GM18502 (cell line): ENCODE results near the gene BTBD2.

Experiments used
- ATAC-seq: cut with Tn5 transposase; IDR thresholded peaks from one replicate; pipeline ENCODE4 v1.9.1; 2021; ENCODE audit warnings: mild to moderate bottlenecking; ENCODE audit not compliant: unreplicated experiment, poor library complexity

BTBD2 gene

DNA sequence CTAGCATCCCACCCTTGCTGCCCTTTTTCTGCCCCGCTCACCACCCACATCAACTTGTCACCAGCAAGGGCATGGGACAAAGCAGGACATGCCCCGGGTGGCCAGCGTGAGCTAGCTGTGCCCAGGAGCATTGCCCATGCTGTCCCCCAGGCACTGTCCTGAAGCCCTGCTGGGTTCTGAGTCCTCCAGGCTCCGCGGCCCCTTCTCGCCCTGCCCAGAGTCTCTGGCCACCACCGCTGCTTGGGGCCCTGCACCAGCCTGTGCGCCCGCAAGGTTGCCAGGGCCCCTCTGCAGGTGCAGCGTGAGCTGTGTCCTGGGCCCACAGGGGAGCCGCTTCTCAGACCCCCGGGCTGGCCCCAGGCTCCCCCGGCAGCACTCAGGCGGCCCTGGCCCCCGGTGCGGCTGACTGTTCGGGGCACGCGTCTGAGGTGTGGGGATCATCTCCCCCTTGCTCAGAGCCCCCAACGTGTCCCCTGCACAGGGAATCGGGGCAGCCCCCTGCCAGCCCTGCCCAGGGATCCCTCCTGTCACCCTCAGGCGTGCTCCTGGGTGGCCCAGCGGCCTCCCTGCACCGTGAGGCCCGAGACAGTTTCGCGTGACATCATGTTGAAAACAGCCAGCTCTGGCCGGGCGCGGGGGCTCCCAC, 70.5 kb downstream of the BTBD2 start:
- no peak for ATAC-seq

DNA sequence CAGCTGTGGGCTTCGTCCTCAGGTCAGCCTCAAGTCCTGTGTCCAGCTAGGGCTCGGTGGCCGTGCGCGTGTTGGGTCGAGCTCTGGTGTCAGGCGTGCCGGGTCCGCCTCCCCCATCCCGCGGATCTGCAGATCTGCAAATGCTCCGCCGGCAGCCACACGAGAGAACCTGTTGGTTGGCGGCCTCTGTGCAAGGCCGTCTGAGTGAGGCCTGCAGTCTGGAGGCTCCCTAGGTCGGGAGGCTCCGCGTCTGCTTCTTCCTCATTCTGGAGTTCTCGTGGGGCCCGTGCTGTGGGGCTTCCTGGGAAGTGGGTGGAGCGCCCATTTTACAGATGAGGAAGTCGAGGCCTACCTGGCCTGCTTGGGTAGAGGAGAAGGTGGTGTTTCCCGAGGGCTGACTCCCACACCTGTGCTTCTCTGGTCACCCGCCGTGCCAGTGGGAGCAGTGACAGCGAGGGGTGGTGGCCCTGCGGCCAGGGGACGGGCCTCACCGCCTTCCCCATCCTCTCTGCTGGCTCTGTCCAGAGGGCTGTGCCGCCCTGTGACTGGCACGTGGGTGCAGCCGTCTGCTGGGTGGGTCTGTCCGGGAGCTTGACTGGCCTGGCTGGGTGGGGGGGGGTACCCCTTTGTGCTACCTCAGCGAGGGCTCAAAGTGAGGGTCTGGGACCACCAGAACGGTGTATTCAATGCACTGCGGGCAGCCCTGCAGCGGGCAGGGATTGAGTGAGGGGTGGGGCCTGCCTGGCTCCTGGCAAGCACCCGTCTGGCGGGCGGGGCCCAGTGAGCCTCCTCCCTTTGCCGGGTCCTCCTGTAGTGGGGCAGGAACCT, 71.2 kb downstream of the BTBD2 start:
- ATAC-seq, result no peak

DNA sequence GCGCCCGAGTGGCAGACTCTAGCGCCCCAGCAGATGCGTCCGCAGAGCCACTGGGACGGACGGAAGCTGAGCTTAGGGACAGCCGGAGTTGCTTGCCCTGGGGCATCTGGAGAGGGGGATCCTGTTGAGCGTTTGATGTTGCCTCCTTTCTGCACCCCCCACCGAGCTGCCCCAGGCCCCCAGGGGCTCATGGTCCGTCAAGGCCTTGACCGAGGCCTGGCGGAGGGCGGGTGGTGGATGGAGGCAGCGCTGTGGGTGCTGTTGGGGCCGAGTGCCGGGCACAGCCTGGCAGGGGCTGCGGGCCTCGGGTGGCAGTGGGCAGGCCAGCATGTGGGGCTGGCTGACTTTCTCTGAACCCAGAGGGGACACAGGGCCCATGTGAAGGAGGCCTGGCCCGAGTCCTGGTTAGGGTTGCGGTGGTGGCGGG, 71.8 kb downstream of the BTBD2 start:
- no peak for ATAC-seq

DNA sequence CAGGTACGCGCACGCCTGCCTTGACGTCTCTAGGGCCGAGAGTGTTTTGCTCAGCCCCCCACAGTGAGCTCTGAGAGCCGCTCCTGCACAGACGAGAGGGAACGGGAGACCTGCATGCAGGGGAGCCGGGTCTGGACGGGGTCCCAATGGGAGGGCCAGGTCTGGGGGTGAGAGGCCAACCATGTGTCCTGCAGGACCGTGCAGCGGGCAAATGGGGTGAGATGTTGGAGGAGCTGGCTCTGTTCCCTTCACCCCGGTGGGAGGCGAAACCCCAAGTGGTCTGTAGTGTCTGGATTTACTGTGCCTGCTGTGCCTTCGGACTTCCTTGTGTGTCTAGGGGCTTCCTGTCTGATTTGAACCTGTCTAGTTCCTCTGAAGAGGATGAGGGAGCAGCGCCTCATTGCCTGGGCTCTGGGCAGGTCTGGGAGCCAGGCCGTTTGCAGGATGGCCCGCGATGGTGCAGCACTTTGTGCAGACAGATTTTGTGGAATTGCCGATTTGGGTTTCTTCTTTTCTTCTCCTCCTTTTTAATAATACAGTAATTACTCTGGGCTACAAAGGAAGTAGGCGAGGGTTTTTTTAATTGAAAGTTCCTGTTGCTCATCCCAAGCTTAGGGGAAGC, 72.5 kb downstream of the BTBD2 start:
- no peak for ATAC-seq

DNA sequence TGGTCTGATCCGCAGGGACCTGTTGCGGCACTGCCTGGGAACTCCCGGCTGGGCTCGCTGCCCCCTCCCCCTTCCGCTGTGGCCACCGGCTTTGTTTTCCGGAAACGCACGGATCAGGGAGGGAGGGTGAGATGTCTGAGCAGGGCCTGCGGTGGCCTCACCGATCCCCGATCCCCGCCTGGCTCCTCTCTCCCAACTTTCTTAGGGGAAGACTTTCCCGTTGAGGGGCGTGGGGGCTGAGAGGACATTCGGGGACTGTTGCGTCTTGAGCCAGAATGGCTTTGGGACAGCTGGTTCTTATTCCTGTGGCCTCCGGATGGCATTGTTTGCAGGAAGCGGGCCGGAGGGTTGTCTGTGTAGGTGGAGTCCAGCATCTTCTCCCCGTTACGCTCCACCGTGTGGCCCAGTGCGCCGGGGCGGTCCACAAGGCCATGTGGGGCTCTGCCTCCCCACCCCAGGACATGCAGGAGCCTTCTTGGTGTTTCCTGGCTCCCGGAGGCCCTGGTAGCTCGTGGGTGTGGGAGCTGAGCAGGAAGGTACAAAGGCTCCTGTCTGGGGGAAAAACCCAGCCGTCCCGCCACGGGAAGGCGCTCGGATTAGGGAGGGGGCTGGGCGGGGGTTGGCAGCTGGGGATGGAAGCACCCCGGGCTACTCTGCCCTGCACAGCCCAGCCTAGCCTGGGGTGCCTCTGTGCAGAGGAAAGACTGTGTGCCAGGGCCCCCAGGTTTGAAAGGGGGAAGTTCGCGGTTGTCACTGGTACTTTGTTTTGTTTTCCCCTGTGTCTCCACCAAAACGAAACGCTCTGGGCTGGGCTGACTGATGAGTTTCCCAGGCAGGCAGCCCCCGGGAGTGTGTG, 73.2 kb downstream of the BTBD2 start:
- peak; percentile 45 for ATAC-seq

DNA sequence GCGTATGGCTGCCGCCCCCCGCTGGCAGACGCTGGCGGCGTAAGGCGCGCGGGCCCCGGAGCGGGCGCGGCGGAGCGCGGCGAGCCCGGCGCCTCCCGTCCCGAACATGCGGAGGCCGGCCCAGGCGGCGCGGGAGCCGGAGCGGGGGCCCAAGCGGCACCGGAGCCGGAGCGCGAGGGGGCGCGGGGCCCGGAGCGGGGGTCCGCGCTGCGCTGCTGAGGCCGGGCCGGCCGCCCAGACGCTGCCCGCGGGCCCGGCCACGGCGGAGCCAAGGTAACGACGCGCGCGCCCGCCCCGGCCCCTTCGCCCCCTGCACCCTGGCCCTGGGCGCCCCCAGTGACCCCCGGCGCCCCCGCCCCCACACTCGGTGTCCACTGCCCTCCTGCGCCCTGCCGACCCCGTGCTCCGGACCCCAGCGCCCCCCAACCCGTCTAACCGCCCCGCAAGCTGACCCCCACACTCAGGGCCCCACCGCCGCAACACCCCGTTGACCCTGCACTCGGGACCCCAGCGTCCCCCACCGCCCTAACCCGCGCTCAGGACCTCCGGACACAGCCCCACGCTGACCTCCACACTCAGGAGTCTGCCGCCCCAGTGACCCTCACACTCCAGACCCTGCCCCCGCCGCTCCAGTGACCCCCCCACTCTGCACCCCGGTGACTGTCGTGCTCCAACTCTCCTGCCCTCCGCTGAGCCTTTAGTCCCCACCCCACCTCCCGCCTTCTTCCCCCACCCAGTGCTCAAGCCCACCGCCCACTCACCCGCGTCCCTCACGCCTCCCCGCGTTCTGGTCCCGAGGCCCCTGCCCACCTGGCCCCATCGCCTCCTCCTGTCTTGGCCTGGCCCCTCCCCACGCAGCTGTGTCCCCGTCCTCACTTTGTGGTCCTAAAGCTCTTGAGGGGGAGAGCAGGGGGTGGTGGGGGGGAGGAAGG, 74.1 kb downstream of the BTBD2 start, which contains the start of gene CSNK1G2:
CSNK1G2 (plus strand) TSS at position 27 of the 932 bp plus-strand sequence. CDS start 28,601 bp downstream, outside the sequence.
- peak; percentile 55 for ATAC-seq

DNA sequence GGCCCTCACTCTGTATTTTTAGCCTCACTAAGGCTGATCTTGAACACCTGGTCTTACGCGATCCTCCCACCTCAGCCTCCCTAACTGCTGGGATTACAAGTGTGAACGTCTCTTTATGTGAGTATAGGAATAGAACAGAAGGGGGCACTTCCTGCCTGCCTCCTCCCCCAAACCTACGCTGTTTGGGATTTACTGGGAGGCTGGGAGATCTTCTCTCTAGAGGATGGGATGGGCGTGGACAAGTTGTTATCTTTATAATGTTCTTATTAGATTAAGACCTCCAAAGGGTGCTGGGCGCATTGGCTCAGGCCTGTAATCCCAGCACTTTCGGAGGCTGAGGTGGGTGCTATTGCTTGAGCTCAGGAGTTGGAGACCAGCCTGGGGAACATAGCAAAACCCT, 77.4 kb downstream of the BTBD2 start:
- ATAC-seq, result no peak

DNA sequence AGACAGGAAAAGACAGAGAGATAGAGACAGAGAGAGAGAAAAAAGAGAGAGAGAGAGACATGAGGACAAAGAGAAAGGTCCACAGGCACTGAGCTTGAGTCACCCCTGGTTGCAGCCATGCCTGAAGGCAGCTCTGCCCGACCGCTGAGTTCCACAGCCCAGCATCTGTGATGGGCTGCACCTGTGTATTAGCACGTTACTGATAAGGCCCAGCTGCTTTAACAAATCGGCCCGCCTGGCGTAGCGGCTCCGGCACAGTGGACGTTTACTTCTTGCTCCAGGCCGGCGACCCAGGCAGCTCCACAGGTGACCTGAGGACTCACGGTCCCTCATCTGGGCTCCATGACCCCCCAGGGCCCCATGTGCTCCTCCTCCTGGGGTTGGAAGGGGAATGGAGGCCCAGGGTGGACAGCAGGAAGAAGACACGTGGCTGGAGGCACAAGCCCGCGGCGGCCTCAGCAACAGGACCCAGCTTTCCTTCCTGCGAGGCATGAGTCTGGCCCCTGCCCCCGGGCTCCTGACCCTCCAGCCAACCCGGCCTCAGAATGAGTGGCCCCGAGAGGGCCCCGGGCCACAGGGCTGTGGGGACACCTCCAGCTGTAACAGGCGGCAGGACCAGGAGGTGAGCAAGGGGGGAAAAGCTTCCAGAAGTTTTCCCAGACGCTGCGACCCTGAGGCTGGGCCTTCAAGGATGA, 78.5 kb downstream of the BTBD2 start:
- no peak for ATAC-seq

DNA sequence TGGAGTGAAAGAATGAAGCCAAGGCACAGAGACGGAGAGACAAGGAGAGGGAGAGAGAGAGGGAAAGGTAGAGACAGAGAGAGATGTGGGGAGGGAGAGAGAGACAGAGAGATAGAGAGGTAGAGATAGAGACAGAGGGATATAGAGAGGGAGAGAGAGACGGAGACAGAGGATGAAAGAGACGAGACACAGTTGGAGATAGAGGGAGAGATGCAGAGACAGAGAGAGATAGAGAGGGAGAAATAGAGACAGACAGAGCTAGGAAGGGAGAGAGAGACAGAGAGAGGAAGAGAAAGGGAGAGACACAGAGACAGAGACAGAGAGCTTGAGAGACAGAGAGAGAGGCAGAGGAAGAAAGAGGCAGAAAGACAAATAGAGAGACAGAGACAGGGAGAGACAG, 79.1 kb downstream of the BTBD2 start:
- no peak for ATAC-seq

DNA sequence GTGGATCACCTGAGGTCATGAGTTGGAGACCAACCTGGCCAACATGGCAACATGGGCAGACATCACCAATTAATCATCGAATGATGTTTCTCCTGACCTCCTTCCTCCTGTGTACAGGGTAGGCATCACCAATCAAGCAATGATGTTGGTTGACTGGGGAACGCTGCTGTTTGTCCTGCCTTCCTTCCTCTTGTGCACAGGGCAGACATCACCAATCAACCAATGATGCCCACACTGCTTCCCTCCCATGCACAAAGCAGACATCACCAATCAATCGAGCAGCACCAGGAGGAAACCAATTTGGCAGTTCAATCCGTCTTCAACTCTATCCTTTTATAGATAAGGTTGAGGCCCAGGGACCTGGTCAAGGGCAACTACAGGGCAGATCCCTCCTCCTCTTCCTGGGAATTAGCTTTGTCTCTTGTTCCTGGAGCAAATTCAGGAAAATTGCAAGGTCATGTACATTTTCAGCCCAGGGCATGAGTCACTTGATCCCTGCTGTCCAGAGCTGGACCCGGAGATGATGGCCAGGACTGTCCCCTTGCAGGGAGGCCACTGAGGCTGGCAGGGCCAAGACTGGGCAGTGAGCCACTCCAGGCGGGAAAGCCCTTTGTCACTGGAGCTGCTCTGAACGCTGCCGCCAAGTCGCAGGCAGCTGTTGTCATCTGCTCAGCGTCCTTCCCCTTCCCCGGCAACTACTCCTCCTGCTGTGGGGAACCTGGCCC, 79.9 kb downstream of the BTBD2 start:
- ATAC-seq, result no peak
